KOPT-K1 (cell line): ENCODE measurements around the gene NR3C2.

ENCODE experiments used
- H3K27ac ChIP-seq: fragments of 200-600 bp; sonication (generic); 2 replicates; pipeline ENCODE4 v1.5.1; 2016; ENCODE audit warnings: antibody characterized with exemption, mild to moderate bottlenecking, low read depth, low read length; ENCODE audit not compliant: poor library complexity, severe bottlenecking
- H3K36me3 ChIP-seq: fragments of 200-600 bp; sonication (generic); 2 replicates; pipeline ENCODE4 v1.5.1; 2017; ENCODE audit warnings: antibody characterized with exemption, mild to moderate bottlenecking, low read length, moderate library complexity; ENCODE audit not compliant: insufficient read depth
- H3K9me3 ChIP-seq: fragments of 200-600 bp; sonication (generic); 2 replicates; pipeline ENCODE4 v1.5.1; 2017; ENCODE audit warnings: antibody characterized with exemption, low read length, mild to moderate bottlenecking; ENCODE audit not compliant: insufficient read depth, poor library complexity, severe bottlenecking

NR3C2 gene

DNA sequence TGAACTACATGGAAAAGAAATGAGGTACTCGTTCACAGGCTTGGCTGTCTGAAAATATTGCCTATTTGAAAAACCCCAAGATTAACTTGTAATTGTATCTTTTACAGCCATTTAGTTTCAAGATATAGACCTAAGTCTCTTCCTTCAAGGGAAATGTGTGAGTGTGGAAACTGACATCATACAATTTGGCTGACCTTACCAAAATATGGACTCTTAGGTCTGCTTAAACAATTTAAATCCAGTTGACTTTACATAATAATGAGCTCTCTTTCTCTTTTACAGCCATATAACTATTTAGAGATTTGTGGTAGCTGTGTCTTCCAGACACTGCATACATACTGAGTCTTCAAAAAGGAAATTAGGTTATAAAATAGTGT lies 186.9 kb downstream of the NR3C2 start:
- H3K9me3 ChIP-seq, result no peaks in the 10 kb centered on the region
- H3K27ac ChIP-seq, result no peak overlapping the region
- H3K36me3 ChIP-seq, result no peaks in the 10 kb centered on the region

DNA sequence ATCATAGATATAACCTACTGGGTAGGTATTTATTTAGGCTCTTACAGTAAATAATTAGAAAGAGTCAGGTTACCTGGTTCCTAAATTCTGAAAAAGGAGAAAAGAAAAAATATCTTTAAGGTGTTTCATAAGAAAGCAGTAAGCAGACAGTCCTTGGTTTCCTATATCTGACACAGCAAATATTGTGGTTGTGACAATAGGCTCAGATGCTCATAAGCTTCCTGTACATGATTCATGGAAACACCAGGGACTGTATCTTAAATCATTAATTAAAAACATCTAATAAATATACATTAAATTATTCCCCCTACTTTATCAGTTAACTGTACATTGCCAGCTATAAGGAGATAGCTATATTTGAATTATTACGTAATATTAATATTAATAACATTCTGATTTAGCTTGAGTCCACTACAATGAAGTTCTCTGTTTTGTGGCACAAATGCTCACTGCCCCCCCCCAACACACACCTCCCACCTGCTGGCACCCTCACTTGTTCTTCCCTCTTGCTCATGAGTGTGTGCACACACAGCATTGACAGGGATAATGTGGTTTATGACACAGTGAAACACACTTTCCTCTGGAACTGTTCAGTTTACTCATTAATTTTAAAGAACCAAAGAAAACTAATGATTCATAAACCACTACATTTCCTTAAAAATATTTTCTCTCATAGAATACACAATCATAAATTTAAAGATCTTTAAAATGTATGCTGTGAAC lies 187.4 kb downstream of the NR3C2 start:
- H3K27ac ChIP-seq, result no peak overlapping the region
- no peaks in the 10 kb centered on the region for H3K9me3 ChIP-seq
- H3K36me3 ChIP-seq, result no peaks in the 10 kb centered on the region

DNA sequence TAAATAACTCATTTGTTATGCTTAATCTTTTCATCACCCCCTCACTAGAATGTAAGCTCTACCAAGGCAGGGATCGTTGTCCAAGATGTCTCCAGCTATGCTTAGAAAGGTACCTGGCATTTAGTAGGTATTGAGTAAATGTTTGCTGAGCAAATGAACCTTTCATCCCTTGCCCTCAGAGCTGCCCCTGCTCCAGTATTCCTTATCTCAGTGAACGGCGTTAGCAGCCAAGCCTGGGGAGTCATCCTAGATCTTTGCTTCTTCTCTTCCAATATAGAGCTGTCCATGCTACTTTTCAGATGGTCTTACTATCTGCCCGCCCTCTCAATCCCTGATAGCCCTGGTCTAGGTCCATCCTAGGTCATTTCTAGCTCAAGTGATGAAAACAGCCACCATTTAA lies 188.4 kb downstream of the NR3C2 start:
- no peaks in the 10 kb centered on the region for H3K36me3 ChIP-seq
- no peak overlapping the region for H3K27ac ChIP-seq
- H3K9me3 ChIP-seq, result no peaks in the 10 kb centered on the region

DNA sequence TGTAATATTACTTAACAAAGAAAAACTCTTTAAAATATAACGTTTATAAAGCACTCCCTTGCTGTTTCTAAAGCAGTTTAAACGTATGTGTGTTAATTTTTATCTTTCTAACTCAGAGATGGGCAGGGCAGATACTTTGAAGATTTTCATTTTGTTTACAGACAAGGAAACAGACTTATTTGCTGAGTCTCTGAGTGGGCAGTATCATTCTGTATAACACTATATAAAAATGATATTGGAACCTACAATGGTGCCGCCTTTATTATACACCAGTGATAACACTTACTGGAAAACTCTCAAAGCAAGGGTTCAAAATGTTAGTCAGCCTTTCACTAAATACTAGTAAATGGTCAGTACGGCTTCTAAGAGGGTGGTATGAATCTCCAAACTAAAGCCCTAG lies 193.4 kb downstream of the NR3C2 start:
- H3K27ac ChIP-seq, result no peak overlapping the region
- no peaks in the 10 kb centered on the region for H3K36me3 ChIP-seq
- H3K9me3 ChIP-seq, result no peaks in the 10 kb centered on the region

DNA sequence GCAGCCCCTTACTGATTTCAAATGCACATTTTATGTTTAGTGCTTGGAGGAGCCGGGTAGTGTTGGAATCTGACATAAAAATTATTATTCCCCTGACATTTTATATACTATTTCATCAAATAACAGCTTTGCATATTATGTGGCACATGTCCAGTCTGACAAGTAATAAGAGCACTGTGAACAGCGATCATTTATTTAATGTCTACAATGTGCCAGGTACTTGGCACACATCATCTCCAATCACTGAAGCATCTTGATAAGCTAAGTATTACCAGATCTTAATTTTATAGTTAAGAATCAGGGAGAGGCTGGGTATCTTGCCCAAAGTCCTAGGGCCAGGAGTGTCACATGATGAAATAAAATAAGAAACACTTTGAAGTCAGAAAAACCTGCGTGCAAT lies 197.2 kb downstream of the NR3C2 start:
- no peaks in the 10 kb centered on the region for H3K9me3 ChIP-seq
- H3K27ac ChIP-seq, result no peak overlapping the region
- H3K36me3 ChIP-seq, result no peaks in the 10 kb centered on the region

DNA sequence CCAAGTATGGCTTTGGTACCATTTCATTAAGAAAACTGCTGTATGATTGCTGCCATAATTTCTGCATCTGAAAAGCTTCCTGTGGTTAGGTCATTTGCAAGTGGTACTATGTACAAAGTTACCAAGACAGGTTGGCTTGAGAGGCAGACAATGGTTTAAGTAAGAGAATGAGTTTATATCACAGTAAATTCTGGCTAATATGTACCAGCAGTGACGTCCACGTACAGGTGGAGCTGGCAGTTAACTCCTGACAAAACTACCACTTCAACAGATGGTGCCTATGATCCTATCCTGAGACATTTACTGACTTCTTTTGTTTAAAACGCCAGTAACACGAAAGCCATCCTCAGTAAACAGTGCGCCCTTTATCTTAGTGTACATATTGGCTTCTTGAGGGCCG lies 198.4 kb downstream of the NR3C2 start:
- H3K36me3 ChIP-seq, result no peaks in the 10 kb centered on the region
- no peak overlapping the region for H3K27ac ChIP-seq
- H3K9me3 ChIP-seq, result no peaks in the 10 kb centered on the region

DNA sequence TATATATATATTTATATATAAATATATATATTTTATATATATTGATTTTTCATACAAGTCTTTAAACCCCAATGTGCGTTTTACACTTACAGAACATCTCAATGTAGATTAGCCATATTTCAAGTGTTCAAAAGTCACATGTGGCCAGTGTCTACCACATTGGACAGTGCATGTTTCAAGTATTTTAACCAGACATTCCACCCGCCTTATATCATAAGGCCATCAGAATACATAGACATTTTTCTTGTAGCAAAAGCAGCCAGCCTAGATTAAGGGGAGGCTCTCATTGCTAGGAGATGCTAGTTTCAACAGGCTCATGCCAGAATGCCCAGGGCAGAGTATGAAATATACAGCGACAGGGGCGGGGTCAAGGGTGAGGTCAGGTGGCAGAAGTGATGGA lies 202.0 kb downstream of the NR3C2 start:
- Histone ChIP-seq H3K27ac (no peak overlapping the region), H3K36me3 (no peaks in the 10 kb centered on the region)

DNA sequence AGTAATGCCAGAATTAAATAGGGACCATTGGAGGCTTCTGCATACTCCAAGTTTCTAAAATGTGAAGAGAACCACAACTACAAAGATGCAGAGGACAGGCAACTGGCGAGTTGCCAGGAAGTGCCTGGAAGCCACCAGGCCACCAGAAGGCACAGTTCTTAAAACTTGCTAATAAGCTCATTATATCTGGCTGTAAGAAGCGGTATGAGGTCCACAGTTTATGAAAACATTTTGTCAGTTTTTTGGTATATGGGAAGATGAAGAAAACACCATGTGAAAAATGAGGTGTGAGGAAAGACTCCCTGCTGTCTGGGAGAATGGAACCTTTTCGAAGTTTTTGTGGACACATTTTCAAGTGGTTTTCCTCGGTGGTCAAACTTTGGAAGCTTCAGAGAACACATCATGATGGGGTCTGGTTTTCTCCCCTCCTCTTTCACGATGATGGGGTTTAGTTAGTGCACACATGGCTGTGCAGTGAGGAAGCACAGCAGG lies 202.7 kb downstream of the NR3C2 start:
- Histone ChIP-seq H3K36me3 (no peaks in the 10 kb centered on the region), H3K9me3 (no peaks in the 10 kb centered on the region), H3K27ac (no peak overlapping the region)

More for the DNA sequence above, 202.0 kb downstream of the NR3C2 start:
- H3K9me3 ChIP-seq, result no peaks in the 10 kb centered on the region

DNA sequence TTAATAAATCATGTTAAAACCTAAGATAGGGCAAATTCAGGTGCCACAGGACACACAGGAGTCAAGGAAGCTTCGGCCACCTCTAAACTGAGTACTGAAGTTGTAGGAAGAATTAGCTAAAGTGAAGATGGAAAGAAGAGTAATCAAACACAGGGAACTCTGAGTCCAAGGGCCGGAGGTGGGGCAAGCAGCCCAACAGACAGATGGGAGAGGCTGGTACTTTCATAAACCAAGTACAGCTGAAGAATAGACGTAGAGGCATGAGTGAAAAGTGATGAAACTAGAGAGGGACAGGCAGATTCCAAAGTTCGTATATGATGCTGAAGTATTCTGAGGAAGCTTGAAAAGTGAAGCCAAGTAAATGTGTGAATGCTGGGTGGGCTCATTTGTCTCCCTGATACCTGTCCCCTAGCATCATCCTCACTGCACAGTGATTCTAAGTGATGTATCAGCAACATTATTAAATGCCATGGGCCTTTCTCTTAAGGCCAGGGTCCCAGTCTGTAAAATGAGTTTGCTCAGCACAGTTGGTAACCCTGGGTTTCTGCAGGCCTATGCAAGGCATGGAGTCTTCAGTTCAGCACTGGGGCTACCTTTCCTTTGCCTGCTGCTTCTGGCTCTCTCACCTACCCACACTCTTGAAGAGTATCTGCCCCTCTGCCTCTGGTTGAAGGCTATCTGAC lies 203.3 kb downstream of the NR3C2 start:
- H3K9me3 ChIP-seq, result no peaks in the 10 kb centered on the region
- no peaks in the 10 kb centered on the region for H3K36me3 ChIP-seq

DNA sequence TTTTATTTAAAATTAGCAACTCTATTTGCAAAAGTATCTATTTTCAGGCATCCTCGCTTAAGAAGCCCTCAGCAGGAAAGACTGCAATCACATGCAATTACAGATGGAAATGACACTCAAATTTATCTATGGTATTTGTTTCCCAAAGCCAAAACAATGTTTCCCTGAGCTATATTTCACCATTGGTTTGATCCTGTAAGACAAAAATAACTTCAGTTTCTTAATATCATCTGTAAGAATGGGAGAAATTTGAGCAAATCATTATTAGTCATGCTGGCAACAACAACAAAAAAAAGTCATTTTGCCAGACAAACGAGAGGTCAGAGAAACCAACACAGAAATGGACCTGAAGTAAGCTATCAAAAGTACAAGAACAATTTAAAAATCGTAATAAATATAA lies 204.1 kb downstream of the NR3C2 start:
- Histone ChIP-seq H3K9me3 (no peaks in the 10 kb centered on the region), H3K27ac (no peak overlapping the region), H3K36me3 (no peaks in the 10 kb centered on the region)

More for the DNA sequence above, 203.3 kb downstream of the NR3C2 start:
- H3K27ac ChIP-seq, result no peak overlapping the region

DNA sequence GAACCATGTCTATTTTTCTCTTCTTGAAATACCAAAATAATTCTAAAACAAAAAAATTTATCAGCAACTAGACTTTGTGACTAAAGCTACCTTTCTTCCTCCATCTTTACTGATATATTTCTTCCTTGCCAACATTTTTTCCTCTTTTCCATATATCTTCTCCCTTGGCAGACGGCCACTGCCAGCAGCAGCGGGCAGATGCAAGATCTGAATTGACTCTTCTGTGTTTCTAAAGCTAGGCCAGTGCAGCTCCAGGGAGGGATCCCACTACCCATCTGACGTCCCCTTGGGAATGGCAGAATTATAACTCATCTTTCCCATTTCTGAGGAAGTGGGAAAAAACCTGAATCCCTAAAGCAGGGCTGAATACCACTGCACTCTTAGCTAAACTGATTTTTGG lies 206.4 kb downstream of the NR3C2 start:
- H3K27ac ChIP-seq, result no peak overlapping the region
- no peaks in the 10 kb centered on the region for H3K36me3 ChIP-seq
- H3K9me3 ChIP-seq, result no peaks in the 10 kb centered on the region

DNA sequence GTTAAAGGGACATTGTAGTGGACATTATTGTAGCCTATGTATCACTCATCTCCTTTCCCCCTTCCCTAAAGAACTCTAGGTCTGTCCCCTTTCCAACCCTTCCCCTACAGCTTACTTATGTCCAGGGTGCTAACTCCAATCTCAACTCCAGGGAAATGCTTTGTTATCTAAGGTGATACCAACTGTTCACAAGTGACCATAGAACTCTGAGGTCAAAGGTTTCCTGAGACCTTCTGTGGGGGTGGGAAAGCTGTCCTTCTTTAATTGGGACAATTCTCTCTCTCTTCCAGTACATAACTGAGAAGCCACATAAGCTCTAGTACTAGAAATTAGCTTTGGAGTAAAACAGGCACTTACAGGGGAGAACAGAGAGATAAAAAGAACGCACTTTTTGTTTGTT lies 212.4 kb downstream of the NR3C2 start:
- Histone ChIP-seq H3K9me3 (no peaks in the 10 kb centered on the region), H3K36me3 (no peaks in the 10 kb centered on the region), H3K27ac (no peak overlapping the region)

DNA sequence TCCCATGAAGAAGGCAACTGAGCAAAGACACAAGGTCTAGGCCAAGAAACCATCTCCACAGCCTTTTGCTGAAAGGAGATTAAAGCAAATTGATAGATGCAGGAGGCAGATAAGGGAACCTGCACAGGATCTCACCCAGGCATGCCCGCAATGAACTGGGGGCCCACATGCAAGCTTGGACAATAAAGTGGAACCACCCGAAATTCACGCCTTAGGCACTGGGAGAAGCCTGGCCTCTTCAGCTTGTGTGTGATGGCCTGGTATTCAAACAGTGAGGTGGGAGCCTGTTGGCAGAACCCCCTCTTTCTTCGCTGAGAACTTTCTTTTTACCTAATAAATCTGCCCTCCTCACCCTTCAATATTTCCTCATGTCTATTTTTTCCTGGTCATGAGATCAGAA lies 213.2 kb downstream of the NR3C2 start:
- no peaks in the 10 kb centered on the region for H3K36me3 ChIP-seq

DNA sequence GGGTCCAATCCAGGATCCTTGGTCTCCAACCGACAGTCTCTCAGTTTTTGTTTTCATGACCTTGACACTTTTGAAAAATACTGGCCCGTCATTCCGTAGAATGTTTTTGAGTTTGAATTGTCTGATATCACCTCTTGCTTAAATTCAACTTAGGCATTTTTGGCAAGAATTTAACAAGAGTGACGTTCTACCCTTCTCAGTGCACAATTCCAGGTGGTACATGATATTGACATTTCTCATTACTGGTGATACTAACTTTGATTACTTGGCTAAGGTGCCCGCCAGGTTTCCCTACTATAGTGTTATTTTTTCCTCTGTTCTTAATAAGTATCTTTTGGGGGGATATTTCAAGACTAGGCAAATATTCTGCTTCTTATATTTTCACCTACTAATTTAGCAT lies 215.1 kb downstream of the NR3C2 start:
- no peaks in the 10 kb centered on the region for H3K9me3 ChIP-seq

More for the DNA sequence above, 213.2 kb downstream of the NR3C2 start:
- no peaks in the 10 kb centered on the region for H3K9me3 ChIP-seq
- no peak overlapping the region for H3K27ac ChIP-seq

DNA sequence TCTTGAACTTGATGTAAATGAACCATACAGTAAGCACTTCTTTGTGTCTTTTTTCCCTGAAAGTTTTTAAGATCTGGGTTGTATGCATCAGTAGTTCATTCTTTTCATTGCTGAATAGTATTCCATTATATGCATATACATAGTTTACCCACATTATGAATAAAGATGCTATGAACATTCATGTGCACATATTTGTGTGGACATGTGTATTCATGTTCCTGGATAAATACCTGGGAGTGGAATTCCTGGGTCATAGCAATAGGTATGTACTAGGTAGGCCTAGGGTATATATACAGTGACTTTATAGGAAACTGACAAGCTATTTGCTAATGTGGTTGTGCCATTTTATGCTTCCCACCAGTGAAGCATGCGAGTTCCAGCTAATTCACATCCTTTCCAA lies 215.9 kb downstream of the NR3C2 start:
- Histone ChIP-seq H3K27ac (no peak overlapping the region), H3K36me3 (no peaks in the 10 kb centered on the region), H3K9me3 (no peaks in the 10 kb centered on the region)

More for the DNA sequence above, 215.1 kb downstream of the NR3C2 start:
- H3K27ac ChIP-seq, result no peak overlapping the region
- H3K36me3 ChIP-seq, result no peaks in the 10 kb centered on the region

DNA sequence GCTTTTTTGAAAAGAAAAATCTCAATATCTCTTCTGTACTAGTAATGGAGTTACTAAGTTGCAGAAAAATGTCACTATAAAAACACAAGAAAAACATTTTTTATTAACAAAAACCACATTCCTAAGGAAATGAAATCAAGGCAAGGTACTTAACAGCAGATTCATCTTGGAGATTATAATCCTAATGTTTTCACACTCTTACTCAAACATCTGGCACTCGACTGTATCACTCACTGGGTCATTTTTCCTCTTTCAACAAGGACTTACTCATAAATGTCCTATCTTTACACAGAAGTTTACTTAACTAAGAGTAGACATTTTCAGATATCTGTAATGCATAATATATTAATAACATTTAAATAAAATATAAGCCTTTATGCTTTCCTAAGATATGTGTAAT lies 216.6 kb downstream of the NR3C2 start:
- Histone ChIP-seq H3K9me3 (no peaks in the 10 kb centered on the region), H3K36me3 (no peaks in the 10 kb centered on the region)

More for the DNA sequence above, 216.6 kb downstream of the NR3C2 start:
- H3K27ac ChIP-seq, result no peak overlapping the region
